Activated naive CD4-positive, alpha-beta T cell (primary cell): ENCODE data around the gene ZNRF3.
"Not testable (repeated sequence)": the region's sequence is repeated elsewhere in the genome, so short reads cannot be mapped to it uniquely, and the experiment has no call there.

Source experiments
- DNase-seq, 4 experiments: peaks; one replicate each; lab custom pipeline; 2025; lab: John Stamatoyannopoulos, UW

Gene ZNRF3

GRCh38 chr22:29070490-29070889, 187.1 kb downstream of the ZNRF3 start:
- no peak for DNase-seq

GRCh38 chr22:29071261-29072045, 188.1 kb downstream of the ZNRF3 start:
- DNase-seq = peak in 1 of 4 experiments; percentile 25

DNA sequence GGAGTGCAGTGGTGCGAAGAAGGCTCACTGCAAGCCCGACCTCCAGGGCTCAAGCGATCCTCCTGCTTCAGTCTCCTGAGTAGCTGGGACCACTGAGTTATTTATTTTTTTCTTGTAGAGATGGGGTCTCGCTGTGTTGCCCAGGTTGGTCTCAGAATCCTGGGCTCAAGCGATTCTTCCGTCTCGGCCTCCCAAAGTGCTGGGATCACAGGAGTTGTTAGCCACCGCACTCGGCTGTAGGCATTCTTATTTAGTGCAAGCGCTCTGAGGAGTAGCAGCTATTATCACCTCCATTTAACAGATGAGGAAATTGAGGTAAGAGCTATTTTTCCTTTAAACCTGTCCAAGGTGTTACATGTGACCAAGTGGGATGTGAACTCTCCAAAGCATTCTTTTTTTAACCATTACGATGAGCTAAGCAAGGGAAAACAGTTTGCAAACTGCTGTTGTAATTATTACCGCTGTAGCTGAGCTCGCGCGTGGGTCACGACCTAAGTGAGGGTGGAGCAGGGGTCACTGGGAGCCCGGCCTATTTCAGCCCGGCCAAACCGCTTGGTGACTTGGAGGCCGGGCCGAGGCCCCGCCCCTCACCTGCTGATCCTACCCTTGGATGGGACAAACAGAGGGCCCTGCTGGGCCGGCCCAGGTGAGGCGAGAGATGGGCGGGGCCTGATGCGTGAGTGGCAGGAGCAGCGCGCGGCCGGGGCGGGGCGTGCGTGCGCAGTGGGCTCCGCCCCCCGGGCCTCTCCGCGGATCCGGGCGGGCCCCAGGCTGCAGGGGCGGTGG, 189.0 kb downstream of the ZNRF3 start:
- peak; percentile 23 to 77 (median 60) for DNase-seq

DNA sequence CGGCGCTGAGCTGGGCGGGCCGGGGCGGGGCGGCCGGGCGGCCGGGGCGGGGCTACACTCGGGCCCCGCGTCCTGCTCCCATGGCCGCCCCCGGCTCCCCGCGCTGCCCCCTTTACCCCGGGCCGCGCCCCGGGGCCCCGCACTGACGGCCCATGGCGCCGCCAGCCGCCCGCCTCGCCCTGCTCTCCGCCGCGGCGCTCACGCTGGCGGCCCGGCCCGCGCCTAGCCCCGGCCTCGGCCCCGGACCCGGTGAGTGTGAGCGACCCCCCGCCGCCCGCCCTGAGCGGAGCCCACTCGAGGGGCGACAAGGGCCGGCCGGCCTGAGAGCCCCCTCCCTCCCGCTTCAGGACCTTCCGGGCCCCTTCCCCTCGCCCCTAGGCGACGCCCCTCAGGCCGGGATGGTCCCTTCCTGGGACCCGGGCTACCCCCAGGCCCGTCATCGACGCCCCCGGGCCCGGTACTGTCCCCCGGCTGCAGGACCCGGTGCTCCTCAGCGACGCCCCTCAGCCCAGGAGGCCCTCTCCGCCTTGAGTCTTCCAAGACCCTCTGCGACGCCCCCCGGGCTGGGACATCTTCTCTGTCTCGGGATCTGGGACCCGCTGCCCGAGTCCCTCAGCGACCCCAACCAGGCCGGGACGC, 189.7 kb downstream of the ZNRF3 start, which contains the start of gene KREMEN1:
Gene KREMEN1 (plus strand): TSS at position 57 of the 639 bp plus-strand sequence. CDS start 96 bp downstream, at position 153.
- DNase-seq = no peak

DNA sequence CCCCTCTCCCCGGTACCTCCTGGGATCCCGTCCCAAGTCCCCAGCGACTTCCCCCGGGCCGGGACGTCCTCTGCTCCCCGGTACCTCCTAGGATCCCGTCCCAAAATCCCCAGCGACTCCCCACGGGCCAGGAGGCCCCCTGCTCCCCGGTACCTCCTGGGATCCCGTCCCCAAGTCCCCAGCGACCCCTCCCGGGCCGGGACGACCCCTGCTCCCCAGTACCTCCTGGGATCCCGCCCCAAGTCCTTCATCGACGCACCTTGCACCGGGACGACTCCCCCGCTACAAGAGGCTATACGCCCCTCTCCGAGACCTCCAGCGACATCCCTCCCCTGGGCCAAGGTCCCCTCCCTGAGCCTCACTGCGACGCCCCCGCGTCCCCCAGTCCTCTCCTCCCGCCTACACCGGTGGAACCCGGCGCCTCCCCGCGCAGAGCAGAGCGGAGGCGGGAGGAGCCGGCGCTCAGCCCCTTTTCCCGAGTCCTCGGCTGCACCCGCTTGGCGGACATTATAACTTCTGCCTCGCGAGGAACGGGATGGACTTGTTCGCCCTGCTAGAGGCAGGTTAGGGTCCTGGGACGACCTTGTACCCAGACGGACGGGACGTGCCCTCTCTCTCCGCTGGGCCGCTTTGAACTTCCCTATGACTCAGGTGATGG, 190.4 kb downstream of the ZNRF3 start:
- DNase-seq = peak in 1 of 4 experiments; percentile 4

- DNase-seq = no peak
Observed at GRCh38 chr22:29074276-29074772, 191.0 kb downstream of the ZNRF3 start.

DNA sequence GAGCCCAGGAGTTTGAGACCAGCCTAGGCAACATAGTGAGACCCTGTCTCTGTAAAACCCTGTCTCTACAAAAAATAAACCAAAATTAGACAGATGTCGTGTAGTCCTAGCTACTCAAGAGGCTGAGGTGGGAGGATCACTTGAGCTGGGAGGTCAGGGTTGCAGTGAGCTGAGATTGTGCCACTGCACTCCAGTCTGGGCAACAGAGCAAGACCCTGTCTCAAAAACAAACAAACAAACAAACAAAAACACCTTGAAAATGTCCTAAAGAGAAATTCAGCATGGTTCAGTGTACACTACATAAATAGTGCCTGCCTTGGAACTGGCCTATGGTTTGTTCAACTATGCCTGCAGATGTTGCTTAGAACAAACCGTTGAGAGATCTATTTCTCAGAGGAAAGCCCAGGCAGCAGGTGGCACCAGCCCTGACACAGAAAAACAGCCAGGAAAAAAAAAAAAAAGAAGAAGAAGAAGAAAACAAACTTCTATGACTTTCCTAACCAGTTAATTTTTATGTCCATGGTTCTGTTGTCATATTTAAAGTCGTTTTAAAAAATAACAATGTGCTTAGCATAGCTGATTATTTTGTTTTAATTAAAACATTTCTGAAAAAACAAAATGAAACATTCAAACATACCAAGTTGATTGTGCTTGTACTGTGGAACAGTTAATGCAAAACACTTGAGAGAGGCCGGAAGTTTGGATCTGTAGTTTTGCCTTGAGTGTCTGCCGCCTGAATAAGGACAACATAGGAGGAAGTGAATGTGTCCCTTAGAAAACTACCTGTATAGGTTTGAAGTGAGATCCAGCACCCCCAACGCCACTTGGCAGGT, 194.9 kb downstream of the ZNRF3 start:
- DNase-seq = no peak

DNA sequence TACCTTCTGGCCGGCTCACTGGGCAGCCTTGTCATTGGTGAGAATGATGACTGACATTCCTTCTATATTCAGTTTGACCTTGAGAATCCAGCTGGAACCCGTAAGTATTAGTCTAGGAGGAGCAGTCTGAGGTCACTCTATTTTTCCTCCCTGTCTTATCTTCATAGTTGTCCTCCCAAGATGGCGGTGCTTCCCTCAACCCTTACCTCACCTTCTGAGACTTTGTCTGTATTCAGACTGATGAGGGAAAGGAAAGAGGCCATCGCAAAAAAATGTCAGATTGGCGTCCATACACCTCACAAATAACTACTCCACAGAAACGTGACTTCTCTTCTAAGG, 195.5 kb downstream of the ZNRF3 start:
- DNase-seq = no peak

DNA sequence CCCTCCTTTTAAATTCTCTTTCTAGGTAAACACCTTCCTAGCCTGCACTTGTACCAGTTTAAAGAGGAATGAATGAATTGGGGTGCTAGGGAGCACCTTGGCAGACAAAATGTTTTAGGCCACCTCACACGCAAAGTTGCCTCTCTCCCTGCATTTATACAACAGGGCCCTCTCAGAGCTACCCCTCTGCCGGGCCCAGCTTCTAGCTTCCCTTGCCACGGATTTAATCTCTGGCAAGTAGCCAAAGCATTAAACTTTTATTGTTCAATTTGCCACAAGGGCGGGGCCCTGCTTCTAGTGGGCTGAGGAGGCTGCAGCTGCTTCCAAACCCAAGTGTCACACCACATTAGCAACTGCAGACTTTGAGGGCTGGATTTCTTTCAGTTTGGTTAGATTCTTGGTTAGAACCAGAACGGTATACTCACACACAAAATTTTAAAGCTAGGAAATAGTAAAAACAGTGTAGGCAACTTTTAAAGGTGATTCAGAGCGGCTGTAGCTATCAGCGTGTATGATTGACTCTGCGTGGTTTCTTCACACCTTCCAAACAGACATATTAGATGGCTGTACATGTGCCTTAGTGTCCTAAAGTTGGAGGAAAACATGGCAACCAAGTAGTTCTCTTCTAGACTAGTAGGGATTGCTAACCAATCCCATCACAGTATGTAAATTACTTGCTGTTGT, 196.0 kb downstream of the ZNRF3 start:
- no peak for DNase-seq

DNA sequence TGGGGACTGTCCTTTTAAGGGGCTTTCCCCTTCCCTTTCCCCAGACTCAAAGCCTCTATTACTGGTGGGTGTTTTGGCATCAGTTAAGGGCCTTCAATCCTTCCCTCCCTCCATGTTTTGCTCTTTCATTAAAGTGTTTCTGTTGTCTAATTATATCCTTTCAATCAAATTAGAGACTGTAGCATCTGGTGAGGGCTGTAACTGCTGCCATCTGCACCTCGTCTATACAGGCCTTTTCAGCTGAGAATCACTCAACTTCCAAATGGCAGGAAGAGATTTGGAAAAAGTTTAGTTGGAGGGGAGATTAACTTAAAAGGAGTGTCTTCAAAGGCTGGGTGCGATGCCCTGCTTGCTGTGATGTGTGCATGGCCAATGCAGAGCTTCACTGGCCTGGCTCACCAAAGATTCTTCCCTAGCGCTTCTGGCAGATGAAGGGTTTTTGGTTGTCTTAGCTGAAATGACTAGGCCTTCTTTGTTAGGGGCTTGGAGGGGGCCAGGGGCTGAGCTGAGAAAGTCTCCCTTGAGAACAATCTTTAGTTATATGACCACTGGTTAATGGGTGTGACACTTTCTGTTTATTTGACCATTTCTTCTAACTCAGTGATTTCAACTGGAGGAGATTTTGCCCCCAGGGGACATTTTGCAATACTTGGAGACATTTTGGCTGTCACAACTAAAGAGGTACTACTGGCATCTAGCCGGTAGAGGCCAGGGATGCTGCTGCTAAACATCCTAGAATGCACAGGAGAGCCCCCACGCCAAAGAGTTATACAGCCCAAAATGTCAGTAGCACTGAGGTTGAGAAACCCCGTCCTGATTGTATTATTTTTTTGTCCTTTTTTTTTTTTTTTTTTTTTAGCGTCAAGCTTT, 197.0 kb downstream of the ZNRF3 start:
- DNase-seq = no peak

DNA sequence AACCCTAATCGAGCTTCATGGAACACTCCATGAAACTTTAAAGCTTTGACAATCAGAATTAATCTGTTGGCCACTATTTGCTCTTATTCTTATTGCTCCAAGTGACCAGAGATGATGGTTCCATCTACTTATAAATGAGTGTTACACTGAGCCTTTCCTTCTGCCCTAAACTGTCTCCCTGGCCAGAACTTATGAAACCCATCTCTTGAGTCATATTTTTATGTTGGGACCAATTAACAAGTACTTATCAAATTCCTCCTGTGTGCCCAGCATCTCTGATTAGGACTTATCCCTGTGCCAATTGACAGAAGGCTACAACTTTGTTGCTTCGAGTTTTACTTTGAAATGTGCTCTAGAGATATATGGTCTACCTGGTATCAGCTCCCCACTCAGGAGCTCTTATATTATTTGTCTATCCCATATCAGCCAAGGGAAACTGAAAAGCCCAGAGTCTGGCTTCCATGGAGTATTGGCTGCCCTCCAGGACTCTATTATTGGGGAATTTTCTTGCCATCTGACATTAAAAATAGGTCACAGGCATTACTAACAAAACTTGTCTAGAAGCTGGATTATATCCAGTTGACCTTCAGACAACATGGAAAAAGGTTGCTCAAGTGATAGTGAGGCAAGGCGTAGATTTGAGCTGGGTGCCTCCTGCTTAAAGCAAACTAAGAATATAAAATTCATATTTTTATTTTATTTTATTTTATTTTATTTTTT, 198.3 kb downstream of the ZNRF3 start:
- no peak for DNase-seq

GRCh38 chr22:29082826-29083545, 199.6 kb downstream of the ZNRF3 start:
- DNase-seq = no peak

GRCh38 chr22:29083576-29083932, 200.2 kb downstream of the ZNRF3 start:
- not testable (repeated sequence) for DNase-seq

- no peak for DNase-seq
Observed at GRCh38 chr22:29083933-29084591, 200.7 kb downstream of the ZNRF3 start.

- DNase-seq = no peak
Observed at GRCh38 chr22:29087012-29087411, 203.6 kb downstream of the ZNRF3 start.

DNA sequence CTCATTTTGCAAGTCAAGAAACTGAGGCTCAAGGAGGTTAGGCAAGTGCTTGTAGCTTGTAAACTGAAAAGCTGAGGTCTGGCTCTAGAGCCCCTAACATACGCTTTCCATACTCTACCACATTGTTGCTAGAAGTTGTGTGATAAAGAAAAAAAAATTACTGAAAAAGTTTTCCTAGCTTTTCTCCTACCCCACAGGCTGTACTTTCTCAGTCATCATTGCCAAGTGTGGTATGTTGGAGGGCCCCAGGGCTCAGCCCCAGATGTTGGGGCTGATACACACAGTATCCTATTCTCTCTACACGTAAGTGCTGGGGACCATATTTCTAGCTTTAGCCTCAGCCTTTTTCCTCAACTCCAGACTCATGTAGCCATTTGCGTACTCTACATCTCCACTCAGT, 205.4 kb downstream of the ZNRF3 start:
- DNase-seq = no peak

DNA sequence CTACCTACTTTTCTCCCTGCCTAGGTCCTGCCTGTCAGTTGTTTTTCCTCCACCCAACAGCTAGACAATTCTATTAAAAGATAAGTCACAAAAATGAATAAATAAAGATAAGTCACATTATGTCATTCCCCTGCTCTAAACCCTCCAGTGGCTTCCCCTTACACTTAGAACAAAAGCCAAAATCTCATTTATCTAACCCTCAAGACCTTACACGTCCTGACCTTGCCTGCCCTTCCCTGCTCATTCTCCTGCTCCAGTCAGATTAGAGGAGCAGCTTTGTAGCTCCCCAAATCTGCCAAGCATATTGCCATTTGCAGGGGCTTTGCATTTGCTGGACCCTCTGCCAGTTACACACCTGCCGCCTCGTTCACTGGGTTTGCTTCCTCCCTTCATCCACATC, 206.1 kb downstream of the ZNRF3 start:
- DNase-seq = no peak

- no peak for DNase-seq
Observed at GRCh38 chr22:29090039-29090438, 206.7 kb downstream of the ZNRF3 start.
